Breast epithelium (tissue), 4 donors: ENCODE results near the gene HCN1. TPM values are rescaled to one million over a fixed set of nuclear protein-coding genes. Genes with fewer than 3 reads are reported as not detected.
"Not testable (repeated sequence)": the region's sequence is repeated elsewhere in the genome, so short reads cannot be mapped to it uniquely, and the experiment has no call there.

Source experiments
- DNase-seq, 2 donors: peaks; one replicate each; pipeline ENCODE4 v3.0.0-alpha.2; 2019; ENCODE audit warnings: low spot score in 2 of 2
- H3K27ac ChIP-seq, 2 donors: fragments of 200-600 bp; sonication (generic) in 1 of 2; one replicate each; pipeline ENCODE4 v1.5.1; 2016 to 2019; ENCODE audit warnings: mild to moderate bottlenecking in 1 of 2
- H3K27me3 ChIP-seq, 2 donors: fragments of 200-600 bp; sonication (generic) in 1 of 2; one replicate each; pipeline versions ENCODE4 v1.5.1 to v1.6.0; 2017 to 2019; ENCODE audit warnings: control low read depth in 1 of 2, mild to moderate bottlenecking in 1 of 2
- H3K36me3 ChIP-seq: fragments of 200-600 bp; one replicate; pipeline ENCODE4 v1.5.1; 2019
- H3K4me1 ChIP-seq, 2 donors: fragments of 200-600 bp; sonication (generic); one replicate each; pipeline ENCODE4 v1.5.1; 2016 to 2019; ENCODE audit warnings: control low read depth in 1 of 2
- H3K4me3 ChIP-seq, 3 donors: fragments of 200-600 bp; sonication (generic); 1 replicate in 2 of 3; 2 replicates in 1 of 3; pipeline ENCODE4 v1.5.1; 2016 to 2019; ENCODE audit warnings: mild to moderate bottlenecking in 3 of 3, moderate library complexity in 2 of 3
- H3K9me3 ChIP-seq, 2 donors: fragments of 200-600 bp; sonication (generic) in 1 of 2; one replicate each; pipeline ENCODE4 v1.5.1; 2016 to 2019; ENCODE audit warnings: control low read depth in 1 of 2
- CTCF ChIP-seq, 3 donors: fragments of 450-650 bp; IDR thresholded peaks; one replicate each; pipeline ENCODE4 v1.5.1; 2016 to 2017; ENCODE audit warnings: antibody characterized with exemption in 3 of 3, mild to moderate bottlenecking in 3 of 3, moderate library complexity in 3 of 3
- POLR2A ChIP-seq: fragments of 450-650 bp; IDR thresholded peaks from one replicate; pipeline ENCODE4 v1.6.1; 2016; ENCODE audit warnings: antibody characterized with exemption, mild to moderate bottlenecking, moderate library complexity
- POLR2AphosphoS5 ChIP-seq, 3 donors: sonication (generic); formaldehyde crosslinking; IDR thresholded peaks; one replicate each; pipeline ENCODE4 v1.6.1; 2017; ENCODE audit warnings: antibody characterized with exemption in 3 of 3
- intact Hi-C: fragments of 100-400 bp; cut with DNase I; formaldehyde crosslinking; loops from one replicate; pipeline ENCODE4 v1.15.1; 2023; ENCODE audit warnings: low total_unique reads
- total RNA-seq, 3 donors: library from RNA; depleted of rRNA; stranded (reverse); fragments of >200 nt; gene quantifications; one replicate each; pipeline ENCODE4 v1.1.0, GENCODE V29; 2016

The HCN1 gene
- total RNA-seq, 3 donors from 2014 or later = under 0.01 to 0.33 (median 0.29) TPM

- TF ChIP-seq POLR2AphosphoS5 (IDR thresholded peaks at IDR 0.05) (no peak), POLR2A (no peak), CTCF (IDR thresholded peaks at IDR 0.05) (no peak)
- Histone ChIP-seq H3K27ac (no peak overlapping the region), H3K27me3 (no peaks in the 10 kb centered on the region), H3K36me3 (no peaks in the 10 kb centered on the region), H3K4me3 (no peak overlapping the region), H3K9me3 (no peaks in the 10 kb centered on the region), H3K4me1 (no peaks in the 10 kb centered on the region)
- intact Hi-C loops = no loop called here
- DNase-seq = no peak
Observed at GRCh38 chr5:45509371-45509770, 186.8 kb downstream of the HCN1 start.

GRCh38 chr5:45508135-45508534, 188.0 kb downstream of the HCN1 start:
- TF ChIP-seq CTCF (IDR thresholded peaks at IDR 0.05) = no peak
- TF ChIP-seq POLR2AphosphoS5 (IDR thresholded peaks at IDR 0.05) = no peak
- no peak for TF ChIP-seq POLR2A
- H3K36me3 ChIP-seq = no peaks in the 10 kb centered on the region
- no peaks in the 10 kb centered on the region for H3K27me3 ChIP-seq
- H3K4me1 ChIP-seq = no peaks in the 10 kb centered on the region
- H3K4me3 ChIP-seq = no peak overlapping the region
- no peak for DNase-seq
- intact Hi-C loops = no loop called here
- H3K9me3 ChIP-seq = no peaks in the 10 kb centered on the region
- no peak overlapping the region for H3K27ac ChIP-seq

- intact Hi-C loops = no loop called here
- no peak overlapping the region for H3K27ac ChIP-seq
Observed at GRCh38 chr5:45507178-45507577, 189.0 kb downstream of the HCN1 start.

GRCh38 chr5:45499006-45499405, 197.2 kb downstream of the HCN1 start:
- DNase-seq, intact Hi-C loops, H3K36me3 ChIP-seq, H3K27ac ChIP-seq, H3K4me3 ChIP-seq, H3K27me3 ChIP-seq, H3K4me1 ChIP-seq, H3K9me3 ChIP-seq: not testable (repeated sequence)

More at GRCh38 chr5:45507178-45507577, 189.0 kb downstream of the HCN1 start:
- Histone ChIP-seq H3K4me3 (no peak overlapping the region), H3K36me3 (no peaks in the 10 kb centered on the region), H3K9me3 (no peaks in the 10 kb centered on the region), H3K4me1 (no peaks in the 10 kb centered on the region), H3K27me3 (no peaks in the 10 kb centered on the region)
- DNase-seq = no peak
- no peak for TF ChIP-seq CTCF (IDR thresholded peaks at IDR 0.05)

GRCh38 chr5:45491368-45491767, 204.8 kb downstream of the HCN1 start:
- intact Hi-C loops = no loop called here
- no peak overlapping the region for H3K27ac ChIP-seq
- H3K4me3 ChIP-seq = no peak overlapping the region
- H3K36me3 ChIP-seq = no peaks in the 10 kb centered on the region
- no peaks in the 10 kb centered on the region for H3K4me1 ChIP-seq
- no peaks in the 10 kb centered on the region for H3K9me3 ChIP-seq
- TF ChIP-seq CTCF (IDR thresholded peaks at IDR 0.05) (no peak), POLR2AphosphoS5 (IDR thresholded peaks at IDR 0.05) (no peak), POLR2A (no peak)
- no peak for DNase-seq
- no peaks in the 10 kb centered on the region for H3K27me3 ChIP-seq

GRCh38 chr5:45484781-45485180, 211.4 kb downstream of the HCN1 start:
- TF ChIP-seq POLR2A (no peak), POLR2AphosphoS5 (IDR thresholded peaks at IDR 0.05) (no peak), CTCF (IDR thresholded peaks at IDR 0.05) (no peak)
- no peak overlapping the region for H3K4me3 ChIP-seq
- H3K4me1 ChIP-seq = no peaks in the 10 kb centered on the region
- H3K36me3 ChIP-seq = no peaks in the 10 kb centered on the region
- no peak for DNase-seq
- intact Hi-C loops = no loop called here
- H3K27ac ChIP-seq = no peak overlapping the region
- no peaks in the 10 kb centered on the region for H3K9me3 ChIP-seq
- no peaks in the 10 kb centered on the region for H3K27me3 ChIP-seq
